Erythroblast (primary cell): Measurements from ENCODE around the gene DYRK2.

Experiments
- GATA1 ChIP-seq: IDR thresholded peaks from 2 replicates; pipeline ENCODE4 v1.6.1; 2011; ENCODE audit warnings: low read depth, mild to moderate bottlenecking, control low read depth, low read length, moderate library complexity
- POLR2A ChIP-seq: IDR thresholded peaks from 2 replicates; pipeline ENCODE4 v1.6.1; 2011; ENCODE audit warnings: mild to moderate bottlenecking, low read length

DNA sequence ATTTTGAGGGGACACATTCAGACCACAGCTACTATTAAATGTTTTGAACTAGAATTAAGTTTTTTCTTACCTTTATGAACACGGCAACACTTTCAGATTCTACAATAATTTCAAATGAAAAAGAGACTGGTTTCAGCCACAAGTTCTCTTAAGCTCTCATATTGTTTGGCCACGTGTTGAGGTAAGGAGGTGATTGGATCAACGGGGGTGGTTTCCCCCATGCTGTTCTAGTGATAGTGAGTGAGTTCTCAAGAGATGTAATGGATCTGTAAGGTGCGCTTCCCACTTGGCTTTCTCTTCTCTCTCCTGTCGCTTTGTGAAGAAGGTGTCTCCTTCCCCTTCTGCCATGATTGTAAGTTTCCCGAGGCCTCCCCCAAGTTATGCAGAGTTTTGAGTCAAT is 48.9 kb upstream of the DYRK2 start:
- TF ChIP-seq POLR2A (no peak), GATA1 (no peak)
